Measurements from ENCODE around the gene APOA4.
A peak's percentile ranks its signal among the peaks of the same experiment; 100 is the strongest.

The APOA4 gene

GRCh38 chr11:116823031-116823843 is at the start of gene APOA4:
APOA4 (minus strand) TSS chr11:116823304; CDS start chr11:116823191, 113 bp downstream.
- no peak for DNase-seq (ENCODE audit: low read depth in 1 of 2, low spot score in 1 of 2)
- in situ Hi-C loops (cut with HindIII; ENCODE audit: low pct_unique_long_range_greater_than_20kb, low sequenced_read_pairs), result no loop called here
- no peak for TF ChIP-seq JUND (IDR thresholded peaks at IDR 0.05; ENCODE audit: low read depth)

GRCh38 chr11:116871248-116871647 is 48.1 kb upstream of the APOA4 start:
- no peak for DNase-seq (ENCODE audit: low read depth in 1 of 2, low spot score in 1 of 2)
- in situ Hi-C loops (cut with HindIII; ENCODE audit: low pct_unique_long_range_greater_than_20kb, low sequenced_read_pairs), result no loop called here

DNA sequence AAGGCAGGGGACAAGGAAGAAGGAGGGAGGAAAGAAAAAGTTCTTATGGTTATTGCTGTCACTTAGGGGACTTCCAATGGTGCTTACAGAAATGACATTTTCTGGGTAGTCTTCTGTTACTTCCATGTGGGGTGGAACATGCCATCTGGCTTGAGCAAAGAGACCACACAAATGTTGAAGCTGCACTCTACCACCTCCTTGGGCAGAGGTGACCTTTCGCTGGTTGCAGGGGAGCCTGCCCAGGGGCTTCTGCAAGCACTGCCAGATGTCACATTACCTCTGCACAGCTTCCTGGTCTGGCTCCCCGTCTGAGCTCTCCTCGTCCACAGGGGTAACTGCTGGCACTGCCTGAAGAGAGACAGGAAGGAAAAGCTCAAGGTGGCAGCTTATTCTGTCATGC is 47.0 kb upstream of the APOA4 start:
- no peak for TF ChIP-seq JUND (IDR thresholded peaks at IDR 0.05; ENCODE audit: low read depth)
- no peak for DNase-seq (ENCODE audit: low read depth in 1 of 2, low spot score in 1 of 2)
- in situ Hi-C loops (cut with HindIII; ENCODE audit: low pct_unique_long_range_greater_than_20kb, low sequenced_read_pairs), result no loop called here

More at GRCh38 chr11:116871248-116871647, 48.1 kb upstream of the APOA4 start:
- no peak for TF ChIP-seq JUND (IDR thresholded peaks at IDR 0.05; ENCODE audit: low read depth)

DNA sequence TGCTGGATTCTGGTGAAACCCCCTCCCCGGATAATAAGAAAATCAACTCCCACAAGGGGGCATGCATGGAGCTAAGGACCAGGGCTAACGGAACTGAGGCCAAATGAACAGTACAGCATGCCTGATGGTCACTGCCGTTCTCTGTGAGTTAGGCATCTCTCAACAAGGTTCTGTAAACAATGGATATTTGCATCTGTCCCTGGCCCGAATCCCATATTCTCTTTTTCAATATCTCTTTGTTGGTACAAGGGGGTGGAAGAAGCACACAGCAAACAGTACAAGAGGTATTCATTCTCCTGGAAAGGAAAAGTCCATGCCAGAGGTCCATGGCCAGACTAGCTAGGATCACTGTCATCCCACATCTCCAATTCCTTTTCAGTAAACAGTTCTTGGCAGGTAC is 46.5 kb upstream of the APOA4 start:
- peak in 1 of 2 experiments; percentile 69 for DNase-seq (ENCODE audit: low read depth in 1 of 2, low spot score in 1 of 2)
- TF ChIP-seq JUND (IDR thresholded peaks at IDR 0.05; ENCODE audit: low read depth), result no peak
- in situ Hi-C loops (cut with HindIII; ENCODE audit: low pct_unique_long_range_greater_than_20kb, low sequenced_read_pairs), result no loop called here

GRCh38 chr11:116868066-116868465 is 45.0 kb upstream of the APOA4 start:
- in situ Hi-C loops (cut with HindIII; ENCODE audit: low pct_unique_long_range_greater_than_20kb, low sequenced_read_pairs), result no loop called here
- TF ChIP-seq JUND (IDR thresholded peaks at IDR 0.05; ENCODE audit: low read depth), result no peak
- DNase-seq (ENCODE audit: low read depth in 1 of 2, low spot score in 1 of 2), result no peak

DNA sequence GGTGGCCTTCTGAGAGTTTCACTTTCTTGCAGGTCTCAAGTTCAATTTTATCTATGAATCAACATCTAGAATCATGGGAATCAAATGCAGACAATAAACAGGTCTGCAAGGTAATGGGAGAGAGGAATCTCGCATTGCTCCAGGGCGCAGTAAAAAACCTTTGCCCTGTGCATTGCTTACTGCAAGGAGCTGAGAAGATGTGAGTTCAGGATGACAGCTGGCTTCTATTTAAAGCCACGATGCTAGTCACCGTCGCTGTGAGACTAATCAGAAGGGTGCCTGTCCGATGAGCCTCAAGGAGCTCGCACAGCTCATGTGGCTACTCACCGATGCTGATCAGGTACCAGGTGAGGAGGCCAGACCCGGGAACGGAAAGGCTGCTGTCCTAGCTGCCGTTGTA is 44.5 kb upstream of the APOA4 start:
- in situ Hi-C loops (cut with HindIII; ENCODE audit: low pct_unique_long_range_greater_than_20kb, low sequenced_read_pairs), result no loop called here
- TF ChIP-seq JUND (IDR thresholded peaks at IDR 0.05; ENCODE audit: low read depth), result no peak
- no peak for DNase-seq (ENCODE audit: low read depth in 1 of 2, low spot score in 1 of 2)

GRCh38 chr11:116866804-116867455 is 43.8 kb upstream of the APOA4 start:
- in situ Hi-C loops (cut with HindIII; ENCODE audit: low pct_unique_long_range_greater_than_20kb, low sequenced_read_pairs), result no loop called here
- DNase-seq (ENCODE audit: low read depth in 1 of 2, low spot score in 1 of 2), result no peak
- no peak for TF ChIP-seq JUND (IDR thresholded peaks at IDR 0.05; ENCODE audit: low read depth)

GRCh38 chr11:116865696-116866095 is 42.6 kb upstream of the APOA4 start:
- in situ Hi-C loops (cut with HindIII; ENCODE audit: low pct_unique_long_range_greater_than_20kb, low sequenced_read_pairs), result no loop called here
- no peak for DNase-seq (ENCODE audit: low read depth in 1 of 2, low spot score in 1 of 2)
- no peak for TF ChIP-seq JUND (IDR thresholded peaks at IDR 0.05; ENCODE audit: low read depth)

DNA sequence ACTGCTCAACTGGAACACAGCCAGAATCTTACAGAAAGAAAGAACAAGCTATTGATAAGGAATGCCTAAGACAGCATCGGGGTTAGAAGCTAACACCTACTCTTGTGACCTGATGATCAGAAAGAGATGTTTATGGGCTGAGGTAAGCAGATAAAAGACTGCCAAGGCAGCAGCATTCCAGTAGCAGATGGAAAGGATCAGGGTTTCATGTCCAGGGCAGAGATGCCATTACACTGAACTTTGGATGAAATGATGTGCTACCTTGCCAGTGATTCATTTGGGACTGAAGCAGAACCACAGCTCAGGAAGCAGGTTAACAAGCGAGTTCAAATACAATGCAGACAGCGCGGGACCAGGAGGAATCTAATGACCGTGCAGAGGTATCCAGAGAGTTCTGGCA is 41.4 kb upstream of the APOA4 start:
- no peak for DNase-seq (ENCODE audit: low read depth in 1 of 2, low spot score in 1 of 2)
- no peak for TF ChIP-seq JUND (IDR thresholded peaks at IDR 0.05; ENCODE audit: low read depth)
- in situ Hi-C loops (cut with HindIII; ENCODE audit: low pct_unique_long_range_greater_than_20kb, low sequenced_read_pairs), result no loop called here

DNA sequence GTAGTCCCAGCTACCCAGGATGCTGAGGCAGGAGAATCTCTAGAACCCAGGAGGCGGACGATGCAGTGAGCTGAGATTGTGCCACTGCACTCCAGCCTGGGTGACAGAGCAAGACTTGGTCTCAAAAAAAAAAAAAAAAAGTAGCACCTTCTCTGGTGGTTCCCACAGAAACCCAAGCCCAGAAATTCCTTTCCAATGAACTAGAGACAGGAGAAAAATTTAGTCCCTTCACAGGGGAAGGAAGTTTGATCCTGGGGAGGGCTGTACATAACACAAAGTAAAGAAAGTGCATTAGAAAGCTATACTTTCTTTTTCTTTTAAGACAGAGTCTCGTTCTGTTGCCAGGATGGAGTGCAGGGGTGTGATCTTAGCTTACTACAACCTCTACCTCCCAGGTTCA is 39.8 kb upstream of the APOA4 start:
- TF ChIP-seq JUND (IDR thresholded peaks at IDR 0.05; ENCODE audit: low read depth), result no peak
- in situ Hi-C loops (cut with HindIII; ENCODE audit: low pct_unique_long_range_greater_than_20kb, low sequenced_read_pairs), result no loop called here
- no peak for DNase-seq (ENCODE audit: low read depth in 1 of 2, low spot score in 1 of 2)

- in situ Hi-C loops (cut with HindIII; ENCODE audit: low pct_unique_long_range_greater_than_20kb, low sequenced_read_pairs), result no loop called here
- TF ChIP-seq JUND (IDR thresholded peaks at IDR 0.05; ENCODE audit: low read depth), result no peak
- DNase-seq (ENCODE audit: low read depth in 1 of 2, low spot score in 1 of 2), result no peak
Observed at GRCh38 chr11:116862185-116862584, 39.1 kb upstream of the APOA4 start.

GRCh38 chr11:116861539-116861938 is 38.4 kb upstream of the APOA4 start:
- TF ChIP-seq JUND (IDR thresholded peaks at IDR 0.05; ENCODE audit: low read depth), result no peak
- no peak for DNase-seq (ENCODE audit: low read depth in 1 of 2, low spot score in 1 of 2)
- in situ Hi-C loops (cut with HindIII; ENCODE audit: low pct_unique_long_range_greater_than_20kb, low sequenced_read_pairs), result no loop called here

GRCh38 chr11:116860303-116860702 is 37.2 kb upstream of the APOA4 start:
- TF ChIP-seq JUND (IDR thresholded peaks at IDR 0.05; ENCODE audit: low read depth), result no peak
- no peak for DNase-seq (ENCODE audit: low read depth in 1 of 2, low spot score in 1 of 2)
- in situ Hi-C loops (cut with HindIII; ENCODE audit: low pct_unique_long_range_greater_than_20kb, low sequenced_read_pairs), result no loop called here
